Activated CD4-positive, alpha-beta T cell treated with anti-CD3 and anti-CD28 coated beads for 48 hours (primary cell): ENCODE results near the gene PRELID2.
"Not testable (repeated sequence)": the region's sequence is repeated elsewhere in the genome, so short reads cannot be mapped to it uniquely, and the experiment has no call there.

Source experiments
- DNase-seq: peaks from one replicate; pipeline ENCODE4 v3.0.0-alpha.2; 2020

PRELID2 gene

DNA sequence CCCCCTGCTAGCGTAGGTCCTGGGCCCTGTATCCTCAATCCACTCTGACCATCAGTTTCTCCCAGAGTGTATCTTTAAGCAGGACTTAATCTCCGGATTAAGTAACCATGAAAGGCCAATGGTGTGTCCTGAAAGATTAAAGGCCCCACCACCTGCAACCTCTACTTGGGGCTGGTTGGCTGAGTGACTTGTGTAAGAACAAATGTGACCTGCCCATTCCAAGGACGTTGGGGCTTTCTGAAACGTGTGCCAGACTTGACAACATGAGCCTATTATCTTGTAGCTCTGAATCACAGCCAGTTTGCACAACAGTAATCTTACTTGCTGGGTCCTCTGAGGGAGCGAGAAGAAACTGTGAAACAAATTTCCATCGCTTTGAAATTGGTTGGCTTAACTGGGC, 3.1 kb upstream of the PRELID2 start:
- no peak for DNase-seq

DNA sequence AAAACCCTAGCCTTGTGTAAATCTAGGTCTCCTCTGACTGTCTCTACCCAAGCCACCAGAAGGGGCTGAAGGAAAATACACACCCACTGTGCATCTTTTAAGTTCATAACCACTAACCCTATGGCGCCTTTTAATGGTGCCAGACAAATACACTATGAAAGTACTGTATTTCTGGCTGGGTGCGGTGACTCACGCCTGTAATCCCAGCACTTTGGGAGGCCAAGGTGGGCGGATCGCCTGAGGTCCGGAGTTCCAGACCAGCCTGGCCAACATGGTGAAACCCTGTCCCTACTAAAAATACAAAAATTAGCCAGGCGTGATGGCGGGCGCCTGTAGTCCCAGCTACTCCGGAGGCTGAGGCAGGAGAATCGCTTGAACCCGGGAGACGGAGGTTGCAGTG, 1.1 kb upstream of the PRELID2 start:
- not testable (repeated sequence) for DNase-seq

DNA sequence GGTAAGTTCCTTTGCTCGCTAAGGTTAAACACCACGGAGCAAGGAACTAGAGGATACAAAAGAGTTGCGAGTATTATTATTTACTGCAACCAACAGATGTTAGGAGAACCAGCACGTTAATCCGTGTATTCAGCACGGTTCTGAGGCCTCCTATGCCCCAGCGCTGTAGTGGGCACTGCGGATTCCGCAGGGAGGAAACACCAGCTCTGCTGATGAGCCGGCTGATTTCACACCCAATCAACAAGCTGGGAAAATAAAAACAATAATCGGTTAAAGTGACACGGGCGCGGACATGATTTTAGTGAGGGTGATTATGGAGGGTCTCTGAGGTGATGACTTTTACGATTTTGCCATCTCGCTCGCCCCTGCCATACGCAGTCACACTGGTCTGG, 702 bp upstream of the PRELID2 start:
- no peak for DNase-seq

DNA sequence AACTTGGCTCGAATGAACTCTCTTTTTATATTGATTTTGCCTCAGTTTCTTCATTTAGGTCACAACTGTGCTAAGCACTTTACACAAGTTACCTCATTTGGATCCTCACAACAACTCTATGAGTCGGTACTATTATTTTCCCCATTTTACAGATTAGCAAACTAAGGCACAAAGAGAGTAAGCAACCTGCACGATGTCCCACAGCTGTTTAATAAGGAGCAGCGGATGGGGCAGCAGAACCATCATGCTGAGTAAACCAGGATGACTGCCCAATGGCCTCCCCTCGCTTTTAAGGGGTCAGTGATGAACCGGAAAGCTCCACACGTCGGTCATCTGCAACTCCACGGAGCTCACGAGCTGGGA, 607 bp downstream of the PRELID2 start:
- no peak for DNase-seq

DNA sequence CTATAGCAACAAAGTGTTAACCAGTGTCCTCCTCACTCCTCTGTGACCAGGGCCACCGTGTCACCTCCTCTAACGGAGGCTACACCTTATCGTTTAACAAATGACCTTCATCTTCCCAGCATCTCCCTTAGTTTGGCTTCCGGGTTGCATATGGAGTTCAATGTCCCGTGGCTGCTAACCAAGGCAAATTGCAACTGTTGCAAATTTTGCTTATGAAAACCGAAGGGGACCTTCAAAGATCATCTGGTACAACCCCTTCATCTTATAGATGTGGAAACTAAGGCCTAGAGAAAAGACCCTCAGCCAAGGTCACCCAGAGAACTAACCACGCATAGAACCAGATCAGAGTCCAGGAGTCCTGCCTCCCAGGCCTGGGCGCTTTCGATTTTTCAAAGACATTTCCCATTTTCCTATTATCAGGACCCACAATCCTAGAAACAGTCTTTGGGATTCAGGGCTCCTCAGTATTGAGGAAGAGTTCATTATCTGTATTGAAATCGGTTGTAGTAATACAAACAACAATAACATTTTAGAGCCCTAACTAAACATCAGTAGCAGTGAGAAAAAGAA, 1.4 kb downstream of the PRELID2 start:
- DNase-seq = no peak

DNA sequence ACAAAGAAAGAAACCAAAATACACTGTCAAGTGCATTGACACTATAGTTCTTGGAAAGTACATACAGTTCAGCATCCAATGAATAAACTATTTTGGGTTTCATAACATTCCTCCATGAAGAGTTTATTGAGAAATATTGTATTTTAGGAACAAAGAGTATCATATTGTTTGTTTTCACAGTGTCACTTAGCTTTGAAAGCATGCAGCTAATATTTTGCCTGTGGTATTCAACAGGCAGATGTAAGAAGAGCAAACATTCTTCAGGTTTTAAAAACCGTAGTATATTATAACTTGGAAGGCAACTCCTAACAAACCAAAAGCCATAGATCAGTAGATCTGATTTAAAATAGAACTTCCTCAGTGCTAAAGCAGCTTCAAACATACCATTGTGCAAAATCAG, 4.5 kb downstream of the PRELID2 start:
- DNase-seq = no peak

DNA sequence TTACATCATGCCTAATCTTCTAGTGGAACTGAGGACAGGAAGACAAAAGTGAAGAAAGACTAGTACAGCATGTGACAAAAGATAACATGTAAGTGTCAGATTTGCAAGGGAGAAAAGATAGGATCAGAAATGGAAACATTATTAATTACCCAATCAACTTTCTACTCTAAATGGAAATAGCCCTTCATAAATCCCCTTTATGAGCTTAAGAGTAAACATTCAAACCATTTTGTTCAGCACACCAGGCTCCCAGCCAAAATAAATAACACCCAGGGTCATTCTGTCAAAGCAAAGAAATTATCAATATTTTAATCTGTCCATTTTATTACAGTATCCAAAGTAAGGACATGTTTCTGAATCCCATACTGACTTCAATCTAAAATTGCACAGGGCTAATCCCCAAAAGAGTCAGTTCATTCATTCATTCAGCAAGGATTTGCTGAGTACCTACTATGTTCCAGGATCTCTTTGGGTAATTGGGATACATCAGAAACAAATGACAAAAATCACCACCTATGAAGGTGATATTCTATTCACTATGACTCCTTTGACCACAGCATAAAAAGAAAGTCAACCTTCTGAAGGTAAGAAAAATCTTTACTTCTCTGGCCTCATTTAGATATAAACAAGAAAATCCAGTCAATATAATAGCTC, 5.3 kb downstream of the PRELID2 start:
- no peak for DNase-seq

DNA sequence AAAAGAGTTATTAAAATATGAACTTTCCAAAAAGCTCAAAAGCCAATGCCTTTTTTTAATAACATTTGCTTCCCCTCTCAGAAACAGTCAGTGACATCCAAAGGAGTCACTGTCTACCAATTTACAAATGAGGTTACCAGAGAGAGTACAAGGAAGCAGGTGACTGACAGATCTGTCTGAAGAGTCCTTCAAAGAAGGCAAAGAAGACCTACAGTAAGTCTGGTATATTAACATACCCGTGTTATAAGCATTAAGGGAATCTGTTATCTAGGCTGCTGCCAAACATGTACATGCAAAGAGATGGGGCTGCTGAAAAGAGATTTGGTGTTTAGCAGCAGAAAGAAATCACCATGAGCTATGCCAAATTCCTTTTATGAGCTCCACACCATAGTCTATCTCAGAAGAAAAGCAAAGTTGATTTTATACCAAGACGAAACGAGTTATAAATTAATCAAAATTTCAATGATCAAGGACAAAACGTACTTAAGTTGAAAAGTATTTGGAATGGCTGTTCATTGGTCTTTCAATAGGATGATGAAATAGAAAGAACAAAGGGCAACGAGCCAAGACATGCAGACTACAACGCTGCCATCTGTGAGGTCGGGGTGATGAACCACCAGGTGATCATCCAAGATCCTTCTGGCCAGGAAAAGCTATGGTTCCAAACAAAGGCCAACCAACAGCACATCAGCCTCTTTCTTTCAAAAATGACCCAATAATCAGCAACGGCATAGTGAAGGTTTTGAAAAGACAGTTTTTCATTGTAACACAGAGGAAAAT, 8.1 kb downstream of the PRELID2 start:
- no peak for DNase-seq

DNA sequence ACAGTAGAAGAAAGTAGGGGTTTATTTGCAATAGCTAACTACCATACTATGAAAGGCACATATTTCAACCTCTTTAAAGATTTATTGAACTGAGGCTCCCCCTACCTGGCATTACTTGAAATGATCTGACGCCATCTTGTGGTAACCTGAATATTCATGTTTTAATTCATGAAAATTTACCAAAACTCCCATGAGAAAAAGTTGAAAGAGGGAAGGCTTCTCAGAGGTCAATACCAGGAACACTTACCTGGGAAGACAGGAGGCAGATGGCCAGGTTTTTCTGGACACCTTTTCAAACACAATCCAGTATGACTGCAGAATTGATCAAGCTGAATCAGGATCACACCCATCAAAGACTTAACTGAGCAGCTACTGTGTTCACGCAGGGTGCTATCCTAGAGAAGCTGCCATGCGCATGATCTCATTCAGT, 9.4 kb downstream of the PRELID2 start:
- DNase-seq = no peak

DNA sequence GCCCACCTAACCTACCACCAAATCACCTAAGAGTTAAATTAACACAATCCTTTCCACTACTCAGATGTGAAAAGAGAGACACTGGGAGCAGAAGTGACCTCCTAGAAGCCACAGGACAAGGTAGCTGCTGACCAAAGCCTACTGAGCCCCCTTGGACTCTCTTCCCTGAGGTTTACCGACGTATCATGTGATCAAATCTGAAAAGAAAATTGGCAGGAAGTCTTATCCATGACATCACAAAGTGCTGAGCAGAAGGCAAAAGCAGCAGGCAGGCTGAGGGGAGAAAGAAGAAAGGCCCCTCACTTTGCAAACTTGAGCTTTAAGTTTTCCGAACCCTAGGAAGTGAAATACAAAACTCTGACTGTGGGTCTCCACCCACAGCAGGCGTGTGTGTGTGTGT, 11.1 kb downstream of the PRELID2 start:
- DNase-seq = no peak

DNA sequence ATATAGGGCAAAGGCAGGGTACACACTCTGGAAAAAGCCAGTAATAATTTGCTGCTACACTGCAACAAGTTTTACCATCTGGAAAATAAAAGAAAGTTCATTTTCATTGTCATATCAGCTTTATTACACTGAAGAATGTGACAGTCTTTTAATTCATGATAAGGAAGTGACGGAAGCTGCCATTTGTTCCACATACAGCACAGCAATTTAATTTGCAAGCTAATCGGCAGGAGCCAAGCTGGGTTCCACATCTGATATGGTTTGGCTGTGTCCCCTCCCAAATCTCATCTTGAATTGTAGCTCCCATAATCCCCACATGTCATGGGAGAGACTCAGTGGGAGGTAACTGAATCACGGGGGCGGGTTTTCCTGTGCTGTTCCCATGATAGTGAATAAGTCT, 16.5 kb downstream of the PRELID2 start:
- no peak for DNase-seq

DNA sequence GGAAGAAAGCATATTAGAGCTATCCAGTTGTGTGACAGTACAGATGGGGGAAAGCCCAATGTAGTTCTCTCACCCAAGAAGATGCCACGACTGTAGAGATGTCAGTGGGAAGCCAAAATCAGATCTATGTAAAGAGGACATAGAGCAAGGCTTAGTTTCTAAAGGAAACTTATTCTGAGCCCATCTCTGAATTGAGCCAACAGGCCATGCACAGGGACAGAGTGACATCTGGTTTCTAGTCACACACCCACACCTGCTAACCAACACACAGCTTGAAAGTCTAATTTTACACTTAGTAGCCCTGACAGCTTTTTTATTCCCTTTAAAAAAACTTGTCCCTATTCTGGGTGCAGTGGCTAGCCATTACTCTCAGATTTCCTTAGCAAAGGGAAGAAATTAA, 22.3 kb downstream of the PRELID2 start:
- DNase-seq = no peak

DNA sequence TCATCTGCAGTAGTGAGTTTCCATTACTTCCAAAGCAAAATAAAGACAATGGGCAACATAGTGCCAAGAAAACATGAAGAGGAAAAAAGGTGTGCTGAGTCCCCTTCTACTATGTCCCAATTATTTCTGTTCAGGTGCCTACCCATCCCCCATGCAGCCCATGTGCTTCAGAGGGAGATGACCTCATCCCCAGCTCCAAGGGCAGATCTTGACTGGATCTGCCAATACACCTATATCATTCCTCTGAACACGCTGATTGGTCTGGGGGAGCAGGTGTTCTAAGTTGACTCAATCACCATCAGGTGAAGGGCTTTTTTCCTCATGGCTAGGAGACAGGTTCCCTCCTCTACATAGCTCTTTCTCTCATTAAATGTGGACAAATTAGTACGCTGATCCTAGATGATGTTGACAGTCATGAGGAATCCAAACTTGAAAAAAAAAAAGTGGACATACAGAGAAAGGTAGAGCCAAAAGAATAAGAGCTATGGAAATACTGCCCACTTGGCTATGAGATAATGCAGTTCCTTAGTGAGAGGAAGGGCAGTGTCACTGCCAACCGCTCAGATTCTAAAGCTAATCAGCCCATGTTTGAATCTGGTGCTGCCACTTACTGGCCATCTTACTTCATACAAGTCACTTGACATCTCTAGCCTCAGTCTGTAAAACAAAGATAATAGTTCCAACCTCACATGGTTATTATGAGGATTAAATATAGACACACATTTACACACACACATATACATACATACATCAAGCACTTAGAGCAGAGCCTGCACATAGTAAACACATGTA, 23.1 kb downstream of the PRELID2 start:
- no peak for DNase-seq

DNA sequence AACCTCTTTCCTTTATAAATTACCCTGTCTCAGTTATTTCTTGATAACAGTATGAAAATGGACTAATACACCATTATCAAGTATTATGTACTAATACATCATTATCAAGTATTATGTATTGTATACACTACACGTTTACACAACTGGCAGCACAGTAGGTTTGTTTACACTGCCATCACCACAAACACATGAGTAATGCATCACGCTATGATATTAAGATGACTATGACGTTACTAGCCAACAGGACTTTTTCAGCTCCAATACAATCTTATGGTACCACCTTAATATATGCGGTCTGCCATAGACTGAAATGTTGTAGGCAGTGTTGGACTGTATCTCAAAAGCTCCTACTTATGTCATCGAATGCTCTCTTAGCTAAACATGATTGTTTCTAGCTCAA, 28.2 kb downstream of the PRELID2 start:
- DNase-seq = no peak

DNA sequence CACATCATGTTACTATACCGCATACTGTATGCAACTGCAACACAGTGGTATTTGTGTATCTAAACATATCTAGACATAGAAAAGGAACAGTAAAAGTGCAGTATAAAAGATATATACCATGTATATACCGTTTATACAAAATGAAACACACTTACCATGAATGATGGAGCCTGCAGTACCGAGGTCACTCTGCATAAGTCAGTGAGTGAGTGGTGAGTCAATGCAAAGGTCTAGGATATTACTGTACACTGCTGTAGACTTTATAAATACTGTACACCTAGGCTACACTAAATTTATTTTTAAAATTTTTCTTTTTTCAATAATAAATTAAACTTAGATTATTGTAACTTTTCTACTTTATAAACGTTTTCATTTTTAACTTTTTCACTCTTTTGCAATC, 29.3 kb downstream of the PRELID2 start:
- DNase-seq = no peak

DNA sequence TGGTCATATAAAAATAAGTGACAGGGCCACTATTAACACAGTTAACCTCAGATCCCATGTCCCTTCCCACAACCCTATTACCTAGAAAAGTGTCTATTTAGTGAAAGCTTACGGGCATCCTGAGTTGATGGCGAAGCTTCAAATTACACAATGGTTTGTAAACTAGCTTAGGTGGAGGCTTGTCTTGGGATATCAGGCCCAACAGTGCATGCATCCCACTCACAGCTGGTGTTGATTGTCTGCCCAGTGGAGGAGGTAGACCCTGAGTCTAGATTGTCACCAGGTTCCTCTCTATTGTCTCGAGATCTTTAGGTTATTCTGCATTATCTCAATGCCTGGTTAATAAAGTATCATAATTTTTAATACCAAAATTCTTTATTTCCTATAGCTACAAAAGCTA, 30.4 kb downstream of the PRELID2 start:
- no peak for DNase-seq

DNA sequence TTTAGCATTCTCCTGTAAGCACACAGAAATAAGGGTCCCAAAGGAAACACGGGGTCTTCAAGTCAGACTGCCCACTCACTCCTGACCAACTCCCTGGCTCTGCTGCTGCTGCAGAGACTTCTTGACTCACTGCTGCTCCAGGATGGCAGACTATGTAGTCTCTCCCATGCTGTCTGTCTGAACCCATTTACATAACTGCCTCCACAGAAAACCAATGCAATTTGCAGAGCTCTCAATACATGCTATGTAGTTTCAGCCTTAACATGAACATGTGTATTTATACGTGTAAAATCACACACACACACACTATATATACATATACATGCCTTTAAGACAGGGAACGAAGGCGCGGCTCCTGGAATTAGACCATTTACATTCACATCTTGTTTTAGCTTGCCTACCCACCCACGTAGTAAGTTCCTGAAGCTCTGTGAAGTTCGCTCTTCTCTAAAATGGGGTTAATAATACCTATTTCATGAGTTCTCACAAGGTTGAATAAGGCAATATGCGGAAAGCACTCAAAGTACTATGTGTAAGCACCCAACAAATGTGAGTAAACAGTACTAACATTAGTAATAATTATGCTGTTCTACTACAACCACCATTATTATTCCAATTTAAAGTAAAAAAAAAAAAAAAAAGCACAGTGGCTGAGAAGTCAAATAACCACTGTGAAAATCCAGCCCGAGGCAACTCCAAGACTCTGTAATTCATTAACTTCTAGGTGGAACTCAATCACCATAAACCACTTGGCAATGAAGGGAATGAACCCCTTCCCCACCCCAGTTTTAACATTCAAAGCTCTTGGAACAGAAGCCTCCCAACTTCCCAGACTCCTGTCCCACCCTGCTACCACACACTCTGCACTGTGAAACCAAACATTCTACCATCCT, 31.8 kb downstream of the PRELID2 start:
- DNase-seq = no peak

DNA sequence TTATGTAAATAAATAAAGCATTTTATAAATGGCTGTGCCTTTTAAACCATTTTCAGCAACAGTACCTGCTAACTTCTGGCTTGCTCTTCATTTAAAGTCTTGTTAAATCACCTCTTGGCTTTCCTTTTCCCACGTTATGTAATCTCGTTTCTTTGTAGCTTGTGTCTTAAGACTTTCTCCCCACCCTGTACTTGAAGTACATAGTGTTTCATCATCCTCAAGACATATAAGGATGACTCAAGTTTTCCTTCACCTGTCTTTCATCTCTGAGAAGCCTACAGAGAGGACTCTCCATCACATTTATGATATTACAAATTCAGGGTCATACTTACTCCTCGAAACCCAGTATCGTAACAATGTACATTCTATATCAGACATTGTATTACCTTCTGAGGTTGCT, 33.9 kb downstream of the PRELID2 start:
- no peak for DNase-seq

DNA sequence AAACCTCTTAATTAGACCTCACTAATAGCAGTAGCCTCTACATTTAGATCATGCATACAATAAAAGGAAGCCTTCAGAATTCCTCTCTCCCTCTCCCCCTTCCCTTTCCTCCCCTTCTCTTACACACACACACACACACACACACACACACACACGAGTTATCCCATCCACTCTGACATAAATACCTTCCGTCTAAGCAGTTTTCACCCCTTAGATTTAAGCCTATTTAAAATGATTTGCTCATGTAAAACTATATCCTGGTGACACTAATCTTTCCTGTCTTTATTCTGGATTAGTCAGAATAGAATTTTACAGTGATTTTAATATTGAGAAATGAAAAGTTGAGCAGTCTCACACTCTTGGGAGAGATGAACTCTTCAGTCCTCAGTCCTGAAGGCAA, 35.0 kb downstream of the PRELID2 start:
- no peak for DNase-seq

DNA sequence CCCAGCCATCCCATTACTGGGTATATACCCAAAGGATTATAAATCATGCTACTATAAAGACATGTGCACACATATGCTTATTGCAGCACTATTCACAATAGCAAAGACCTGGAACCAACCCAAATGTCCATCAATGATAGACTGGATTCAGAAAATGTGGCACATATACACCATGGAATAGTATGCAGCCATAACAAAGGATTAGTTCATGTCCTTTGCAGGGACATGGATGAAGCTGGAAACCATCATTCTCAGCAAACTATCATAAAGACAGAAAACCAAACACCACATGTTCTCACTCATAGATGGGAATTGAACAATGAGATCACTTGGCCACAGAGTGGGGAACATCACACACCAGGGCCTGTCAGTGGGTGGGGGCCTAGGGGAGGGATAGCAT, 36.6 kb downstream of the PRELID2 start:
- not testable (repeated sequence) for DNase-seq

DNA sequence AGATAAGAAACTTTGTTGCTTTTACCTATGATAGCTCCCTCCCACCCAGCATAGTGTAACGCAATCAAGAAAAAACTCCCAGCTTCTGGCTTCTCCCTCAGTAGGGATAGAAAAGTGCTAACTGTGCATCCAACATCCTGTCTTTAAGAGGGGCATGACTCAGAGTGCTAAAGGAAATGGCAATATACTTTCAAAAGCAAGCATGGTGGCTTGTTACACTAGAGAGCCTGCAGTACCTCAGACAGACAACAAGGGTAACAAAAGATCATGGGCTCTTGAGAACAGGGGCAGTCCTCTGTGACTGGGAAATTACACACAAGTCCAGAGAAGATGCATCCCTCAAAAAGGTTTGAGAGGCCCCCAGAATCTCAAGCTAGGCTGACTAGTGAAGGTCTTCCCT, 37.8 kb downstream of the PRELID2 start:
- no peak for DNase-seq

DNA sequence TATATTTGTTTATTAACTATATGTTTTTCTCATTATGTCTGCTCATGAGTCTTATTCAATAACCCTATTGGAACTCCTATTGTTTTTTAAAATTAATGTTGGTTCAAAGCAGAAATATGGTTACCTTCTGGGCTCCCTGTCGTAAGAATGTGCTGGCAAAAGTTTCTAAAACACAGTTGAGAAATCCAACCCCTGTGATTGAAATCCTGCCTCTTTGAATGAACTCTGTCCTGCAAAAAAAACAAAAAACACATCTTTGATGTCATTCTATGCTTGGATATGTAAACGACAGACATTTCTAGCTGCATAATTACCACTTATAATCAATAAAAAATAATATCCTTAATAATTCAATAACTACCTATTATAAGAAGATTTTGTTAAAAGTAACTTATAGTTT, 38.8 kb downstream of the PRELID2 start:
- no peak for DNase-seq

DNA sequence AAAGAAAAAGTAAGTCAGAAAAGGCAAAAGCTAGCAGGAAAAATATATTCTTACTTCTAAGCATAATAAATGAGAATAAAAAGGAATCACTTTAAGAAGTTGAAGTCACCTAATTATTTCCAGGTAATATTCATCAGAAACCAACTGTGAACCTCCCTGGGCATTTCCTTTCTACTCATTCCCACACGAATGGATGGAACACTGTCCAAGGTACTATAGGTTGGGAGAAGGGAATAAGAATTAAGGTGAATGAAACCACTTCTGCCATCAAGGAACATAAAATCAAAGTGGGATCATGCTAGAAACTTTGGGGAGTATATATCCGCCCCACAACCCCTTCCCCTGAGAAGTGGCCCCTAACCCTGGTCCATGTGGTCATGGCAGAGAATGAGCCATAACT, 41.6 kb downstream of the PRELID2 start:
- DNase-seq = no peak
